ENCODE data around the gene PFKFB4. TPM values are rescaled to one million over a fixed set of nuclear protein-coding genes. Genes with fewer than 3 reads are reported as not detected.

The PFKFB4 gene
- total and polyA plus RNA-seq, 2 experiments from 2014 or later, result 8.6 to 22.9 TPM

- no peak for TF ChIP-seq ZNF462 (CRISPR knock-in tag; IDR thresholded peaks at IDR 0.05)
- no peak for TF ChIP-seq STAT1 (IDR thresholded peaks at IDR 0.05; ENCODE audit: unreplicated experiment)
- no peak for TF ChIP-seq NANOG (IDR thresholded peaks at IDR 0.05; ENCODE audit: borderline replicate concordance)
- TF ChIP-seq EZH2 (IDR thresholded peaks at IDR 0.05; ENCODE audit: low read depth, unreplicated experiment), result no peak
- no peak for TF ChIP-seq ETS1 (IDR thresholded peaks at IDR 0.05)
Observed at GRCh38 chr3:48544141-48544540, 12.5 kb downstream of the PFKFB4 start (continued).

GRCh38 chr3:48543271-48543866, 13.2 kb downstream of the PFKFB4 start:
- Histone ChIP-seq H3K27ac (ENCODE audit: low read depth) (no peak overlapping the region), H3F3A (replicated peaks; ENCODE audit: low read depth) (0 out of 2 replicates have a peak, but pooled peaks cover 11% of the 10 kb centered on the region), H3K36me3 (ENCODE audit: insufficient read depth) (peaks cover 14% of the 10 kb centered on the region; the same call in 1 of the 2 replicates), H3K4me1 (ENCODE audit: insufficient read depth) (no peaks in the 10 kb centered on the region), H3K27me3 (ENCODE audit: insufficient read depth) (no peaks in the 10 kb centered on the region), H3K79me2 (replicated peaks; ENCODE audit: insufficient read depth) (no peaks in the 10 kb centered on the region), H2AFZ (no peak overlapping the region), H3K4me2 (no peak overlapping the region), H3K4me3 (no peak overlapping the region), H3K9me2 (ENCODE audit: insufficient read depth) (no peaks in the 10 kb centered on the region), H4K20me1 (replicated peaks; ENCODE audit: insufficient read depth) (no peaks in the 10 kb centered on the region; the same call in 1 of the 2 replicates)
- H3K9me3 Mint-ChIP-seq, result no peaks in the 10 kb centered on the region
- no peak overlapping the region for H3K27ac Mint-ChIP-seq
- H3K36me3 Mint-ChIP-seq (ENCODE audit: low read depth), result peaks cover 21% of the 10 kb centered on the region
- H3K4me3 Mint-ChIP-seq, result no peak overlapping the region
- no peaks in the 10 kb centered on the region for H3K4me1 Mint-ChIP-seq
- no peak; the same call in 2 of the 3 replicates for ATAC-seq
- DNase-seq (ENCODE audit: low spot score), result no peak
- peaks cover 10% of the 10 kb centered on the region for H3K27me3 Mint-ChIP-seq (ENCODE audit: insufficient read depth, low read depth, poor library complexity)
- TF ChIP-seq ZNF462 (CRISPR knock-in tag; IDR thresholded peaks at IDR 0.05) (no peak), ETS1 (IDR thresholded peaks at IDR 0.05) (no peak)
